SH-SY5Y (cell line): ENCODE results near the gene F10.

Experiments used
- GATA2 ChIP-seq: IDR thresholded peaks from 2 replicates; pipeline ENCODE4 v1.6.1; 2011; ENCODE audit warnings: mild to moderate bottlenecking, low read depth, low read length
- GATA3 ChIP-seq: IDR thresholded peaks from 2 replicates; pipeline ENCODE4 v1.6.1; 2011; ENCODE audit warnings: low read depth, mild to moderate bottlenecking, low read length, moderate library complexity

- TF ChIP-seq GATA3, result no peak
- TF ChIP-seq GATA2, result no peak
These were observed 45.6 kb downstream of the F10 start for GRCh38 chr13:113168211-113168610.
